ENCODE measurements around the gene MVK.
"Not testable (repeated sequence)": the region's sequence is repeated elsewhere in the genome, so short reads cannot be mapped to it uniquely, and the experiment has no call there.

The MVK gene

GRCh38 chr12:109588461-109589239, 15.1 kb downstream of the MVK start:
- DNase-seq, result no peak

DNA sequence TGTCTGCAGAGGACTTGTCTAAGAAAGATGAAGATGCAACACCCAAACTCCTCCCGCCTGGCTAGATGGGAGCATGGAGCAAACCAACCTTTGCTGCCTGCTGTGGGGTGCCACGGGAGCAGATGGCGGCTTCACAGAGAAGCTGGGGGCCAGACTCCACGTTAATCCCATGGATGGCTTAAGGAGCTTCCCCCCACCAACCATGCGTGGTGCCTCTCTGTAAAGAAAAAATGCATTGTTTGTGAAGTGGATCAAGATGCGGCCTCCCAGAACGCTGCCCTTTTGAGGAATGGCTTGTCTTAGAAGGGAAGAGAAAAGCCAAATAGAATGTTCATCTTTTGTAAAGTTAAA, 15.6 kb downstream of the MVK start:
- DNase-seq, result no peak

- no peak for DNase-seq
Observed at GRCh38 chr12:109589691-109590245, 16.2 kb downstream of the MVK start.

- no peak for DNase-seq
Observed at GRCh38 chr12:109590566-109590965, 17.0 kb downstream of the MVK start.

GRCh38 chr12:109591041-109591440, 17.4 kb downstream of the MVK start:
- DNase-seq, result no peak

- DNase-seq, result peak in 2 of 58 donors; percentile 21 to 25
Observed at GRCh38 chr12:109592195-109592904, 18.8 kb downstream of the MVK start.

GRCh38 chr12:109592905-109593272, 19.3 kb downstream of the MVK start:
- DNase-seq, result no peak

- no peak for DNase-seq
Observed at GRCh38 chr12:109594556-109595317, 21.1 kb downstream of the MVK start.

DNA sequence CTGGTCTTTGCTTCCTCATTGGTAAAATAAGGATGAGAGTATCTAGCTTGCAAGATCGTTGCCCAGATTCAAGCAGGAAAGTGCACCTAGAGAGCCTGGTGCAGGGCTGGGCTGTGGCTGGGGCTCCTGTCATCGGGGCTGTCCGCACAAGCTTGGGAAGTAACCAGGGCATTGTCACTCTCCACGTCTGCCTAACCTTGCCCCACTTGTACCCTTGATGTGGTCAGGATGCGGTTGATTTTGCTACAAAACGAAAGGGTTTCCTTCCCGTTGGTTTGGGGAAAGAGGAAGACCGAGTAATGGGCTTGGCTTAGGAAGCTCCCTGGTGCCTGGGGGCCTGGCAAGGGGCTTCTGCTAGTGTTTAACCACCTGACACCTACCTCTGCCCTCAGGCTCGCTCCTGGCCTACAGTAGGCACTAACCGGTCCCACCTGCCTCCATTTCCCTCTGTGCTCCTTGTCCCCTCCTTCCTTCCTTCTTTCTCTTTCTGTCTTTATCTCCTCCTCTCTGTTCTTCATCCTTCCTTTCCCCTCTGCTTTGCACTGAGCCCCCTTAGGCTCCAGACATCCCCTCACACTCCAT, 21.8 kb downstream of the MVK start:
- DNase-seq, result no peak

DNA sequence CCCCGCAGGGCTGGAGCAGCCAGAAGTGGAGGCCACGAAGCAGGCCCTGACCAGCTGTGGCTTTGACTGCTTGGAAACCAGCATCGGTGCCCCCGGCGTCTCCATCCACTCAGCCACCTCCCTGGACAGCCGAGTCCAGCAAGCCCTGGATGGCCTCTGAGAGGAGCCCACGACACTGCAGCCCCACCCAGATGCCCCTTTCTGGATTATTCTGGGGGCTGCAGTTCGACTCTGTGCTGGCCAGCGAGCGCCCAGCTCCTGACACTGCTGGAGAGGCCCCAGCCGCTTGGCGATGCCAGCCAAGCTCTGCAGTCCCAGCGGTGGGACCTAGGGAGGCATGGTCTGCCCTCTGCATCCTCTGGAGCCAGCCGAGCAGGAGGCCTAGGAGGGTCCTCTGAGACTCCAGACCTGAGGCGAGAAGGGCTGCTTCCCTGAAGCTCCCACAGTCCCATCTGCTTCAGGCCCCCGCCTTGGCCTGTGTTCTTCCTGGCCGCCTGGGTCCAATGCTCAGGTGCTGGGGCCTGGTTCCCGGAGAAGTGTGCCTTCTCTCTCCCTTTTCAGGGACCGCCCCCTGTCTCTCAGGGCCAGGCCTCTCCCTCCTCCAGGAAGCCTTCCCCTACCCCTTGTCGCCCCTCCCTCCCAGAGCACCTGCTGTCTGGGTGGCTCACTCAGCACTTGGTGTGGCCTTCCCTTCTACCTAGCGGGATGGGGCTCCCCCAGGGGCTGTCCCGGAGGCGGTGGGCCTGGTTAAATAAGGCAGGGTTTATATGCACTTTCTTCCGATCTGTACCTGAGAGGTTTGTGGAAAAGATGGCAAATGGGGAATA, 23.0 kb downstream of the MVK start:
- no peak for DNase-seq

DNA sequence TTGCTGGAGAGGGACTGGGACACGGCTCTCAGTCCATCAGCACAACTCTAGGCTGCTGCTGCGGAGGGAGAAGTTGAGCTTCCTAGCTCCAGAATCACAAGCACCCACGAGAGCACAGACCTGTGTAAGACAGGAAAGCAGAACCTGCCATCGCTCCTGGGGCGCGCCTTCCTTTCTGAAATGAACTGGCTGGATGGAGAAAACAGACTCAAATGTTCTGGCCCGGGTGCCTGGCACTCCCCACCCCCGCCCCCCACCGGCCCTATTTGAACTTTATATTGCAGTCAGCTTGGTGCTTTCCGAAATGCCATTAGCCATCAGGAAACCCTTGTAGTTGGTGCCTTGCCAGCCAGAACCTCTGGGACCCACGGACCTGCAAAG, 23.8 kb downstream of the MVK start:
- peak in 1 of 58 donors; percentile 44 for DNase-seq

- peak in 57 of 58 donors; percentile 7 to 91 (median 78) for DNase-seq
Observed at GRCh38 chr12:109597795-109598427, 24.3 kb downstream of the MVK start.

GRCh38 chr12:109598428-109598854, 24.8 kb downstream of the MVK start:
- peak in 1 of 58 donors; percentile 10 for DNase-seq

GRCh38 chr12:109599087-109599486, 25.5 kb downstream of the MVK start:
- no peak for DNase-seq

GRCh38 chr12:109600481-109600880, 26.9 kb downstream of the MVK start:
- DNase-seq, result no peak

DNA sequence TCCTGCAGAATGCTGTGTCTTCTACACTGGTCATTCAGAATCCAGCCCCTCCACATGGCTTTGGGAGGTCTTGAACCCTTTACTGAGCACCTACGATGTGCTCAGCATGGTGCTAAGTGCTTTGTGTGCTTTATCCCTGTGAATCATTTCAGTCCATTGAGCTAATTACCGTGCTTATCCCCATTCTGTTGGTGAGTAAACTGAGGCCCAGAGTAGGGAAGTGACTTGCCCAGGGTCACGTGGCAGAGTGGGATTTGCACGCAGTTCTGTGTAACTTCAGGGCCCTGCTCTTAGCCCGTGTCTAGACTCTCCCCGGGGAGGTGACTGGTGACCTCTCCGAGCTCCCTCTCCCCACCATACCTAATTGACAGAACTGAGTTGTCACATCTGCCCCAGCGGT, 27.4 kb downstream of the MVK start:
- no peak for DNase-seq

- no peak for DNase-seq
Observed at GRCh38 chr12:109601557-109601956, 28.0 kb downstream of the MVK start.

DNA sequence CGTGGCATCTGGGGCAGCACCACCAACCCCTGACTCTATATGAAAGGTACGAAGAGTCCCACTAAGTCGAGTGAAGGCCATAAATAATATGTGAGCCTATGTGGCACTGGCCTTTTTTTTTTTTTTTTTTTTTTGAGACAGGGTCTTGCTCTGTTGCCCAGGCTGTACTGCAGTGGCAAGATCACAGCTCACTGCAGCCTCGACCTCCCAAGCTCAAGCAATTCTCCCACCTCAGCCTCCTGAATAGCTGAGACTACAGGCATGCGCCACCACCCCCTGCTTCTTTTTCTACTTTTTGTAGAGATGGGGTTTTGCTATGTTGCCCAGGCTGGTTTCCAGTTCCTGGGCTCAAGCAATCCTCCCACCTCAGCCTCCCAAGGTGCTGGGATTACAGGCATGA, 28.5 kb downstream of the MVK start:
- not testable (repeated sequence) for DNase-seq

GRCh38 chr12:109604132-109604585, 30.6 kb downstream of the MVK start:
- DNase-seq, result no peak

DNA sequence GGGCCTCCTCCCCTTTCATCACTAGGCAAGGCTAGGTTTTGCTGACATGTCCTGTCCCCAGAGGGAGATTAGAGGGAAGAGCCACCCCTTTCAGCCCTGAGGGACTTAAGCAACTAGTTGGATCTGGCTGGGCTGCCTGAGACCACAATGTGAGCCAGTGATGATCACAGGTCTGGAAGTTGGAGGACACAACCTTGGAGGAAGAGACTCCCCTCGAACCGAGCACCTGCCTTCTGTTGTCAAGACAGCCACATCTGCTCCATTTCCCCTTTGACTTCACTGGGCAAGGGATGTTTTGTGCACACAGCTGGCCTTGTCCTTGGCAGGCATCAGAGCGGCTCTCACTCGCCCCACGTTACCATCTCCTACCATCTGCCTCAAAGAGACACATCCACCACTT, 31.4 kb downstream of the MVK start:
- DNase-seq, result peak in 3 of 58 donors; percentile 16 to 24 (median 19)
